SU-DHL-6 (cell line): ENCODE data around the gene SUPT3H.
"Not testable (repeated sequence)": the region's sequence is repeated elsewhere in the genome, so short reads cannot be mapped to it uniquely, and the experiment has no call there.

Experiments
- EZH2phosphoT487 ChIP-seq: fragments of 200-600 bp; sonication (generic), shearing (Covaris generic); conservative IDR thresholded peaks from 2 replicates; pipeline ENCODE4 v1.6.1; 2018; ENCODE audit warnings: mild to moderate bottlenecking, antibody characterized with exemption, low read length, moderate library complexity, mixed read lengths
- TF ChIP-seq, protein P1 (sequence below): fragments of 200-600 bp; sonication (generic); IDR thresholded peaks from one replicate; pipeline ENCODE4 v1.5.1; 2017; ENCODE audit warnings: antibody characterized with exemption, mild to moderate bottlenecking, low read length, moderate library complexity; ENCODE audit not compliant: insufficient read depth, poor library complexity, severe bottlenecking

- TF ChIP-seq, protein P1, sequence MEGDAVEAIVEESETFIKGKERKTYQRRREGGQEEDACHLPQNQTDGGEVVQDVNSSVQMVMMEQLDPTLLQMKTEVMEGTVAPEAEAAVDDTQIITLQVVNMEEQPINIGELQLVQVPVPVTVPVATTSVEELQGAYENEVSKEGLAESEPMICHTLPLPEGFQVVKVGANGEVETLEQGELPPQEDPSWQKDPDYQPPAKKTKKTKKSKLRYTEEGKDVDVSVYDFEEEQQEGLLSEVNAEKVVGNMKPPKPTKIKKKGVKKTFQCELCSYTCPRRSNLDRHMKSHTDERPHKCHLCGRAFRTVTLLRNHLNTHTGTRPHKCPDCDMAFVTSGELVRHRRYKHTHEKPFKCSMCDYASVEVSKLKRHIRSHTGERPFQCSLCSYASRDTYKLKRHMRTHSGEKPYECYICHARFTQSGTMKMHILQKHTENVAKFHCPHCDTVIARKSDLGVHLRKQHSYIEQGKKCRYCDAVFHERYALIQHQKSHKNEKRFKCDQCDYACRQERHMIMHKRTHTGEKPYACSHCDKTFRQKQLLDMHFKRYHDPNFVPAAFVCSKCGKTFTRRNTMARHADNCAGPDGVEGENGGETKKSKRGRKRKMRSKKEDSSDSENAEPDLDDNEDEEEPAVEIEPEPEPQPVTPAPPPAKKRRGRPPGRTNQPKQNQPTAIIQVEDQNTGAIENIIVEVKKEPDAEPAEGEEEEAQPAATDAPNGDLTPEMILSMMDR: not testable (repeated sequence)
- not testable (repeated sequence) for TF ChIP-seq EZH2phosphoT487
These were observed 201.4 kb downstream of the SUPT3H start for GRCh38 chr6:45176373-45176772.
